HepG2 (cell line): Measurements from ENCODE around the gene NDUFV1. TPM values are rescaled to one million over a fixed set of nuclear protein-coding genes. Genes with fewer than 3 reads are reported as not detected.

ENCODE experiments used
- AGO2 ChIP-seq: fragments of 200-400 bp; formaldehyde crosslinking; optimal IDR thresholded peaks from 2 replicates; pipeline ENCODE3; 2017; ENCODE audit warnings: mild to moderate bottlenecking, low read depth, low read length, moderate library complexity
- GABPB1 ChIP-seq: IDR thresholded peaks from 2 replicates; pipeline ENCODE4 v1.6.1; 2016; ENCODE audit warnings: mild to moderate bottlenecking, missing genetic modification reagents, moderate library complexity, missing compliant biosample characterization
- GTF2F1 ChIP-seq: fragments of 150-350 bp; IDR thresholded peaks from 2 replicates; pipeline ENCODE4 v1.6.1; 2014; ENCODE audit warnings: low read length
- MXD4 ChIP-seq: IDR thresholded peaks from 2 replicates; pipeline ENCODE4 v1.6.1; 2016; ENCODE audit warnings: mild to moderate bottlenecking, missing biosample characterization, missing genetic modification reagents
- MXI1 ChIP-seq: IDR thresholded peaks from 3 replicates; pipeline ENCODE4 v1.6.1; 2012; ENCODE audit warnings: low read depth, low read length, inconsistent platforms, borderline replicate concordance
- YEATS4 ChIP-seq: sonication (generic); formaldehyde crosslinking; IDR thresholded peaks from 2 replicates; pipeline ENCODE4 v1.4.0; 2020; ENCODE audit warnings: missing genetic modification reagents, borderline replicate concordance
- ZNF143 ChIP-seq: sonication (generic); formaldehyde crosslinking; IDR thresholded peaks from 2 replicates; pipeline ENCODE4 v1.4.0; 2020; ENCODE audit warnings: missing genetic modification reagents
- ZNF629 ChIP-seq: sonication (generic); formaldehyde crosslinking; conservative IDR thresholded peaks from 2 replicates; pipeline ENCODE4 v1.5.0; 2020; ENCODE audit warnings: missing genetic modification reagents
- ZSCAN20 ChIP-seq: sonication (generic); formaldehyde crosslinking; IDR thresholded peaks from 2 replicates; pipeline ENCODE4 v1.4.0; 2020; ENCODE audit warnings: missing genetic modification reagents, mild to moderate bottlenecking, borderline replicate concordance
- polyA plus RNA-seq, 8 experiments: library from polyadenylated mRNA; depleted of rRNA in 3 of 8; stranded (reverse) in 7 of 8; unstranded in 1 of 8; fragments of >200 nt; fragmentation: Illumina TruSeq in 4 of 8; extraction: Trizol in 4 of 8; gene quantifications; 2 replicates each; pipeline versions ENCODE4 v1.2.1 to v1.2.3, GENCODE V29; 2011 to 2016; ENCODE audit warnings: low read depth in 4 of 8, missing spikeins in 1 of 8, mixed read lengths in 1 of 8; ENCODE audit not compliant: insufficient read depth in 1 of 8
- total RNA-seq, 5 experiments: library from RNA; depleted of rRNA; stranded (reverse); fragments of >200 nt; fragmentation: Illumina TruSeq; extraction: Trizol; gene quantifications; 2 replicates each; pipeline ENCODE4 v1.2.3, GENCODE V29; 2016; ENCODE audit warnings: low read depth in 1 of 5
- TF ChIP-seq, protein P1 (sequence below): sonication (generic); formaldehyde crosslinking; IDR thresholded peaks from 2 replicates; pipeline ENCODE4 v1.4.0; 2020; ENCODE audit warnings: mild to moderate bottlenecking, missing genetic modification reagents
- TF ChIP-seq, protein P2 (sequence below): sonication (generic); formaldehyde crosslinking; IDR thresholded peaks from 2 replicates; pipeline ENCODE4 v1.5.1; 2020; ENCODE audit warnings: mild to moderate bottlenecking, missing genetic modification reagents, moderate library complexity
- TF ChIP-seq, protein P3 (sequence below): IDR thresholded peaks from 2 replicates; pipeline ENCODE4 v1.6.1; 2012; ENCODE audit warnings: low read depth, low read length, improper control_type of control experiment
- TF ChIP-seq, protein P4 (sequence below): fragments of 450-650 bp; IDR thresholded peaks from 2 replicates; pipeline ENCODE4 v1.6.1; 2017

The NDUFV1 gene
- total and polyA plus RNA-seq, 2 of the 13 experiments (the other 11 are each of a cell fraction or from before 2014, with no cell fraction given) = 88.9 to 137 TPM

- TF ChIP-seq, protein P1, sequence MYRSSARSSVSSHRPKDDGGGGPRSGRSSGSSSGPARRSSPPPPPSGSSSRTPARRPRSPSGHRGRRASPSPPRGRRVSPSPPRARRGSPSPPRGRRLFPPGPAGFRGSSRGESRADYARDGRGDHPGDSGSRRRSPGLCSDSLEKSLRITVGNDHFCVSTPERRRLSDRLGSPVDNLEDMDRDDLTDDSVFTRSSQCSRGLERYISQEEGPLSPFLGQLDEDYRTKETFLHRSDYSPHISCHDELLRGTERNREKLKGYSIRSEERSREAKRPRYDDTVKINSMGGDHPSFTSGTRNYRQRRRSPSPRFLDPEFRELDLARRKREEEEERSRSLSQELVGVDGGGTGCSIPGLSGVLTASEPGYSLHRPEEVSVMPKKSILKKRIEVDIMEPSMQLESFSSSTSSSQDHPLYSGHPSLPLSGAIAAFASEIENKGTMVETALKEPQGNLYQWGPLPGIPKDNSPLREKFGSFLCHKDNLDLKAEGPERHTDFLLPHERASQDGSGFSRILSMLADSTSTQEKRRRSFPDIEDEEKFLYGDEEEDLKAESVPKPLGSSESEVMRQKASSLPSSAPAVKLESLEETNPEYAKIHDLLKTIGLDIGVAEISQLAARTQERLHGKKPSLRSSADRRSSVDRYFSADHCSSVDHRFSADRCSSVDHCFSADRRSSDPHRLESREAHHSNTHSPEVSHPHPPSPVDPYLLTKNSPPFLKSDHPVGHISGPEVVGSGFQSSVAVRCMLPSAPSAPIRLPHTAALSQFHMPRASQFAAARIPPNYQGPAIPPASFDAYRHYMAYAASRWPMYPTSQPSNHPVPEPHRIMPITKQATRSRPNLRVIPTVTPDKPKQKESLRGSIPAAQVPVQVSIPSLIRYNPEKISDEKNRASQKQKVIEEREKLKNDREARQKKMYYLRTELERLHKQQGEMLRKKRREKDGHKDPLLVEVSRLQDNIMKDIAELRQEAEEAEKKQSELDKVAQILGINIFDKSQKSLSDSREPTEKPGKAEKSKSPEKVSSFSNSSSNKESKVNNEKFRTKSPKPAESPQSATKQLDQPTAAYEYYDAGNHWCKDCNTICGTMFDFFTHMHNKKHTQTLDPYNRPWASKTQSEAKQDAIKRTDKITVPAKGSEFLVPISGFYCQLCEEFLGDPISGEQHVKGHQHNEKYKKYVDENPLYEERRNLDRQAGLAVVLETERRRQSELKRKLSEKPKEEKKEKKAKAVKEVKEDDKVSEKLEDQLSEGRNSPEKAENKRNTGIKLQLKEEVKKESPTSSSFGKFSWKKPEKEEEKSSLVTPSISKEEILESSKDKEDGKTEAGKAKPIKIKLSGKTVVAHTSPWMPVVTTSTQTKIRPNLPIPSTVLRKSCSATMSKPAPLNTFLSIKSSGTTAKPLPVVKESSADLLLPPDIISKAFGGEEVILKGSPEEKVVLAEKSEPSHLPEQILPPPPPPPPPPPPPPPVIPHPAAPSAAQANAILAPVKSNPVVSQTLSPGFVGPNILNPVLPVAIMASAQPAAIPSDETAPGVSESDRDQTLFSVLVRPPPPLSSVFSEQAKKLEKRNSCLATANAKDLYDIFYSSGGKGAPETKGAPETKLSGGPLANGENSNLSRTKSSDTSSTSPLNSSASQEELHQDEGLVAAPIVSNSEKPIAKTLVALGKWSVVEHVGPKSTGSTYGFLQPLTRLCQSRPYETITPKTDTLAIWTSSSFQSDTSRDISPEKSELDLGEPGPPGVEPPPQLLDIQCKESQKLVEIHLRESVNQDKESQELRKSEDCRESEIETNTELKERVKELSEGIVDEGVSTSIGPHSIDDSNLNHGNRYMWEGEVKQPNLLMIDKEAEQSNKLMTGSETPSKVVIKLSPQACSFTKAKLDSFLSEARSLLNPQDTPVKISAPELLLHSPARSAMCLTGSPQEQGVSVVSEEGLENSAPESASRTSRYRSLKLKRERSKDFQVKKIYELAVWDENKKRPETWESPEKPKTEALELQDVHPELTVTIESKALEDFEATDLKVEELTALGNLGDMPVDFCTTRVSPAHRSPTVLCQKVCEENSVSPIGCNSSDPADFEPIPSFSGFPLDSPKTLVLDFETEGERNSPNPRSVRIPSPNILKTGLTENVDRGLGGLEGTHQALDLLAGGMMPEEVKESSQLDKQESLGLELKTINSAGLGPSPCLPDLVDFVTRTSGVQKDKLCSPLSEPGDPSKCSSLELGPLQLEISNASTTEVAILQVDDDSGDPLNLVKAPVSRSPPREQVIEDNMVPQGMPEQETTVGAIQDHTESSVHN = peak; percentile 51; the same call in 1 of the 2 replicates
- TF ChIP-seq MXI1 (peak; percentile 77; the same call in 1 of the 3 replicates), MXD4 (CRISPR knock-in tag) (peak; percentile 82; the same call in 1 of the 2 replicates), ZNF629 (CRISPR knock-in tag) (0 out of 2 replicates have a peak, but pooled peaks have one; percentile 10), AGO2 (peak; percentile 88), ZSCAN20 (CRISPR knock-in tag) (0 out of 2 replicates have a peak, but pooled peaks have one; percentile 70), YEATS4 (CRISPR knock-in tag) (peak; percentile 82), ZNF143 (CRISPR knock-in tag) (peak; percentile 12; the same call in 1 of the 2 replicates), GTF2F1 (no peak), GABPB1 (CRISPR knock-in tag) (peak; percentile 88)
- TF ChIP-seq, protein P2, sequence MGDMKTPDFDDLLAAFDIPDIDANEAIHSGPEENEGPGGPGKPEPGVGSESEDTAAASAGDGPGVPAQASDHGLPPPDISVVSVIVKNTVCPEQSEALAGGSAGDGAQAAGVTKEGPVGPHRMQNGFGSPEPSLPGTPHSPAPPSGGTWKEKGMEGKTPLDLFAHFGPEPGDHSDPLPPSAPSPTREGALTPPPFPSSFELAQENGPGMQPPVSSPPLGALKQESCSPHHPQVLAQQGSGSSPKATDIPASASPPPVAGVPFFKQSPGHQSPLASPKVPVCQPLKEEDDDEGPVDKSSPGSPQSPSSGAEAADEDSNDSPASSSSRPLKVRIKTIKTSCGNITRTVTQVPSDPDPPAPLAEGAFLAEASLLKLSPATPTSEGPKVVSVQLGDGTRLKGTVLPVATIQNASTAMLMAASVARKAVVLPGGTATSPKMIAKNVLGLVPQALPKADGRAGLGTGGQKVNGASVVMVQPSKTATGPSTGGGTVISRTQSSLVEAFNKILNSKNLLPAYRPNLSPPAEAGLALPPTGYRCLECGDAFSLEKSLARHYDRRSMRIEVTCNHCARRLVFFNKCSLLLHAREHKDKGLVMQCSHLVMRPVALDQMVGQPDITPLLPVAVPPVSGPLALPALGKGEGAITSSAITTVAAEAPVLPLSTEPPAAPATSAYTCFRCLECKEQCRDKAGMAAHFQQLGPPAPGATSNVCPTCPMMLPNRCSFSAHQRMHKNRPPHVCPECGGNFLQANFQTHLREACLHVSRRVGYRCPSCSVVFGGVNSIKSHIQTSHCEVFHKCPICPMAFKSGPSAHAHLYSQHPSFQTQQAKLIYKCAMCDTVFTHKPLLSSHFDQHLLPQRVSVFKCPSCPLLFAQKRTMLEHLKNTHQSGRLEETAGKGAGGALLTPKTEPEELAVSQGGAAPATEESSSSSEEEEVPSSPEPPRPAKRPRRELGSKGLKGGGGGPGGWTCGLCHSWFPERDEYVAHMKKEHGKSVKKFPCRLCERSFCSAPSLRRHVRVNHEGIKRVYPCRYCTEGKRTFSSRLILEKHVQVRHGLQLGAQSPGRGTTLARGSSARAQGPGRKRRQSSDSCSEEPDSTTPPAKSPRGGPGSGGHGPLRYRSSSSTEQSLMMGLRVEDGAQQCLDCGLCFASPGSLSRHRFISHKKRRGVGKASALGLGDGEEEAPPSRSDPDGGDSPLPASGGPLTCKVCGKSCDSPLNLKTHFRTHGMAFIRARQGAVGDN (CRISPR knock-in tag) = peak; percentile 76
- TF ChIP-seq, protein P3, sequence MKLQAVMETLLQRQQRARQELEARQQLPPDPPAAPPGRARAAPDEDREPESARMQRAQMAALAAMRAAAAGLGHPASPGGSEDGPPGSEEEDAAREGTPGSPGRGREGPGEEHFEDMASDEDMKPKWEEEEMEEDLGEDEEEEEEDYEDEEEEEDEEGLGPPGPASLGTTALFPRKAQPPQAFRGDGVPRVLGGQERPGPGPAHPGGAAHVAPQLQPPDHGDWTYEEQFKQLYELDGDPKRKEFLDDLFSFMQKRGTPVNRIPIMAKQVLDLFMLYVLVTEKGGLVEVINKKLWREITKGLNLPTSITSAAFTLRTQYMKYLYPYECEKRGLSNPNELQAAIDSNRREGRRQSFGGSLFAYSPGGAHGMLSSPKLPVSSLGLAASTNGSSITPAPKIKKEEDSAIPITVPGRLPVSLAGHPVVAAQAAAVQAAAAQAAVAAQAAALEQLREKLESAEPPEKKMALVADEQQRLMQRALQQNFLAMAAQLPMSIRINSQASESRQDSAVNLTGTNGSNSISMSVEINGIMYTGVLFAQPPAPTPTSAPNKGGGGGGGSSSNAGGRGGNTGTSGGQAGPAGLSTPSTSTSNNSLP = 0 out of 2 replicates have a peak, but pooled peaks have one; percentile 34
- TF ChIP-seq, protein P4, sequence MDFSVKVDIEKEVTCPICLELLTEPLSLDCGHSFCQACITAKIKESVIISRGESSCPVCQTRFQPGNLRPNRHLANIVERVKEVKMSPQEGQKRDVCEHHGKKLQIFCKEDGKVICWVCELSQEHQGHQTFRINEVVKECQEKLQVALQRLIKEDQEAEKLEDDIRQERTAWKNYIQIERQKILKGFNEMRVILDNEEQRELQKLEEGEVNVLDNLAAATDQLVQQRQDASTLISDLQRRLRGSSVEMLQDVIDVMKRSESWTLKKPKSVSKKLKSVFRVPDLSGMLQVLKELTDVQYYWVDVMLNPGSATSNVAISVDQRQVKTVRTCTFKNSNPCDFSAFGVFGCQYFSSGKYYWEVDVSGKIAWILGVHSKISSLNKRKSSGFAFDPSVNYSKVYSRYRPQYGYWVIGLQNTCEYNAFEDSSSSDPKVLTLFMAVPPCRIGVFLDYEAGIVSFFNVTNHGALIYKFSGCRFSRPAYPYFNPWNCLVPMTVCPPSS = no peak
Measured at GRCh38 chr11:67630228-67630942, 23.6 kb downstream of the NDUFV1 start (continued).
